ENCODE measurements around the gene CCNG1. TPM values are rescaled to one million over a fixed set of nuclear protein-coding genes. Genes with fewer than 3 reads are reported as not detected.

The CCNG1 gene
- total and polyA plus RNA-seq, 2 donors (not counting 1 experiment from before 2014, with no cell fraction given), result 210 to 449 TPM

DNA sequence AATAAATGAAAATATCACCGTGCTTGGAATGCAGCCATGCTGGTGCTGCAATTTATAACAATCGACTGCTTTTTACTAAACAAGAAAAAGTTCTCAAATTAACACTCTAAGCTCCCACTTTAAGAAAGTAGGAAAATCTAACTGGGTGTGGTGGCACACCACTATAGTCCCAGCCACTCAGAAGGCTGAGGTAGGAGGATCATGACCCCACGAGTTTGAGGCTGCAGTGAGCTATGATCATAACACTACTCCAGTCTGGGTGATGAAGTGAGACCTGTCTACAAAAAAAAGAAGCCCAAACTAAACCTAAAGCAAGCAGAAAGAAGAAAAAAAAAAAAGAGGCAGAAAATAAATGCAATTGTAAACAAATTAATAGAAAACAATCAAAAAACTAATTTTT lies 10.5 kb downstream of the CCNG1 start:
- H3K9me3 ChIP-seq (ENCODE audit: control insufficient read depth, insufficient read depth, low read depth, low read length), result no peaks in the 10 kb centered on the region
- no peaks in the 10 kb centered on the region for H3K79me2 ChIP-seq (ENCODE audit: control insufficient read depth, insufficient read depth, low read length)
- no peak overlapping the region for H3K4me2 ChIP-seq (ENCODE audit: extremely low read depth, insufficient read depth, low read length)
- H3K27me3 ChIP-seq (ENCODE audit: control insufficient read depth, insufficient read depth, low read length), result no peaks in the 10 kb centered on the region
- no peaks in the 10 kb centered on the region for H4K20me1 ChIP-seq (ENCODE audit: control insufficient read depth, extremely low read depth, insufficient read depth, low read length)
- H3K4me3 ChIP-seq (replicated peaks in 1 of 4; ENCODE audit: control extremely low read depth in 1 of 4, insufficient read depth in 1 of 4, low read depth in 3 of 4, low read length in 4 of 4), result no peak overlapping the region
- no peaks in the 10 kb centered on the region for H3K4me1 ChIP-seq (ENCODE audit: control insufficient read depth, extremely low read depth, insufficient read depth, low read length)
- DNase-seq (ENCODE audit: low read depth in 2 of 2), result no peak
- TF ChIP-seq CTCF (conservative IDR thresholded peaks at IDR 0.05 in 1 of 2, IDR thresholded peaks at IDR 0.05 in 1 of 2; ENCODE audit: low read depth in 1 of 2, low read length in 2 of 2) (no peak), EZH2 (IDR thresholded peaks at IDR 0.05; ENCODE audit: low read length, missing control alignments) (no peak)
- peaks cover 11% of the 10 kb centered on the region for H3K36me3 ChIP-seq (ENCODE audit: control insufficient read depth, insufficient read depth, low read length)
- no peak overlapping the region for H3K27ac ChIP-seq (ENCODE audit: insufficient read depth, low read length)
- H2AFZ ChIP-seq (ENCODE audit: low read length), result no peak overlapping the region
- no peak overlapping the region for H3K9ac ChIP-seq (ENCODE audit: insufficient read depth, low read length)

DNA sequence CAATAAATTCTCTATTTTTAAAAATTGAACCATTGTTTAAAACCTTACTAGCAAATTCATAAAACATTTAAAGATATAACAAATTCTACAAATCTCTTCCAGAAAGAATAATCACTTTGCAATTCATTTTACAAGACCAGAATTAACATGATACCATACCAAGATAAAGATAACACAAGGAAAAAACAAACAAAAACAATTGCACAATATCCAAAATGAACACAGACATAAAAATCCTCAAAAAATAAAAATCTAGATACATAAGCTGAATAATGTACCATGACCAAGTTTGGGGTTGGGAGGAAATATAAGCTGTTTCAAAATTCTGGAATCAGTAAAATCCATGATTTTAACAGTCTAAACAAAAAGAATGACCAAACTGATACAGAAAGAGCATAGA lies 11.1 kb downstream of the CCNG1 start:
- TF ChIP-seq EZH2 (IDR thresholded peaks at IDR 0.05; ENCODE audit: low read length, missing control alignments) (no peak), CTCF (conservative IDR thresholded peaks at IDR 0.05 in 1 of 2, IDR thresholded peaks at IDR 0.05 in 1 of 2; ENCODE audit: low read depth in 1 of 2, low read length in 2 of 2) (no peak)
- DNase-seq (ENCODE audit: low read depth in 2 of 2), result no peak
- H2AFZ ChIP-seq (ENCODE audit: low read length), result no peak overlapping the region
- H3K9me3 ChIP-seq (ENCODE audit: control insufficient read depth, insufficient read depth, low read depth, low read length), result no peaks in the 10 kb centered on the region
- H3K9ac ChIP-seq (ENCODE audit: insufficient read depth, low read length), result no peak overlapping the region
- no peak overlapping the region for H3K4me3 ChIP-seq (replicated peaks in 1 of 4; ENCODE audit: control extremely low read depth in 1 of 4, insufficient read depth in 1 of 4, low read depth in 3 of 4, low read length in 4 of 4)
- H3K27ac ChIP-seq (ENCODE audit: insufficient read depth, low read length), result no peak overlapping the region
- H3K79me2 ChIP-seq (ENCODE audit: control insufficient read depth, insufficient read depth, low read length), result no peaks in the 10 kb centered on the region
- H3K4me2 ChIP-seq (ENCODE audit: extremely low read depth, insufficient read depth, low read length), result no peak overlapping the region
- H4K20me1 ChIP-seq (ENCODE audit: control insufficient read depth, extremely low read depth, insufficient read depth, low read length), result no peaks in the 10 kb centered on the region
- peaks cover 11% of the 10 kb centered on the region for H3K36me3 ChIP-seq (ENCODE audit: control insufficient read depth, insufficient read depth, low read length)
- H3K27me3 ChIP-seq (ENCODE audit: control insufficient read depth, insufficient read depth, low read length), result no peaks in the 10 kb centered on the region
- no peaks in the 10 kb centered on the region for H3K4me1 ChIP-seq (ENCODE audit: control insufficient read depth, extremely low read depth, insufficient read depth, low read length)

DNA sequence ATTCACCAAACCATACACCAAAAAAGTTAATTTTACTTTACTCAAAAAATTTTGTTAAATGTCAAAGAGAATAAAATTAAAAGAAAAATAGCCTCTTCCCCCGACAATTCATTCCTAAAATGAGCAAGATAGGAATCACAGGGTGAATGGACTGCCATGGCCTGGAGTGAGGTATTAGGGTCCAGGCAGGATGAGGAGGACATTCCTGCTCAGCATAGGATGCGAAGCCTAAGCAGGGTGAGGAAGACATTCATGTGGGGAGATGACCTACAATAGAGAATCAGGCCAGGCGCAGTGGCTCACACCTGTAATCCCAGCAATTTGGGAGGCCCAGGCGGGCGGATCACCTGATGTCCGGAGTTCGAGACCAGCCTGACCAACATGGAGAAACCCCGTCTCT lies 14.1 kb downstream of the CCNG1 start:
- Histone ChIP-seq H4K20me1 (ENCODE audit: control insufficient read depth, extremely low read depth, insufficient read depth, low read length) (no peaks in the 10 kb centered on the region), H3K4me3 (replicated peaks in 1 of 4; ENCODE audit: control extremely low read depth in 1 of 4, insufficient read depth in 1 of 4, low read depth in 3 of 4, low read length in 4 of 4) (no peak overlapping the region), H3K4me2 (ENCODE audit: extremely low read depth, insufficient read depth, low read length) (no peak overlapping the region), H3K9ac (ENCODE audit: insufficient read depth, low read length) (no peak overlapping the region), H3K79me2 (ENCODE audit: control insufficient read depth, insufficient read depth, low read length) (peaks cover 2% of the 10 kb centered on the region), H3K9me3 (ENCODE audit: control insufficient read depth, insufficient read depth, low read depth, low read length) (no peaks in the 10 kb centered on the region), H2AFZ (ENCODE audit: low read length) (no peak overlapping the region), H3K36me3 (ENCODE audit: control insufficient read depth, insufficient read depth, low read length) (peaks cover 5% of the 10 kb centered on the region), H3K27me3 (ENCODE audit: control insufficient read depth, insufficient read depth, low read length) (no peaks in the 10 kb centered on the region), H3K27ac (ENCODE audit: insufficient read depth, low read length) (no peak overlapping the region), H3K4me1 (ENCODE audit: control insufficient read depth, extremely low read depth, insufficient read depth, low read length) (no peaks in the 10 kb centered on the region)
- no peak for DNase-seq (ENCODE audit: low read depth in 2 of 2)
- no peak for TF ChIP-seq EZH2 (IDR thresholded peaks at IDR 0.05; ENCODE audit: low read length, missing control alignments)
- no peak for TF ChIP-seq CTCF (conservative IDR thresholded peaks at IDR 0.05 in 1 of 2, IDR thresholded peaks at IDR 0.05 in 1 of 2; ENCODE audit: low read depth in 1 of 2, low read length in 2 of 2)

Data from fibroblast of lung (primary cell).